OCI-LY7 (cell line): ENCODE results near the gene PARP6. TPM values are rescaled to one million over a fixed set of nuclear protein-coding genes. Genes with fewer than 3 reads are reported as not detected.

ENCODE experiments used
- BruUV-seq: library from RNA; stranded (reverse); fragments of 400-500 nt; replicated peaks from 2 replicates; lab custom pipeline; 2021; lab: Mats Ljungman, UMichigan
- CTCF ChIA-PET: fragments of 300-600 bp; sonication (Branson Sonifier 250); formaldehyde crosslinking; loops from one replicate; lab custom pipeline; 2022; ENCODE audit warnings: antibody characterized with exemption; ENCODE audit not compliant: unreplicated experiment; lab: Charles Lee
- POLR2A ChIA-PET: fragments of 300-600 bp; sonication (Branson Sonifier 250); formaldehyde crosslinking; loops from one replicate; lab custom pipeline; 2022; ENCODE audit warnings: antibody characterized with exemption; lab: Charles Lee
- DNase-seq: peaks from one replicate; pipeline ENCODE4 v3.0.0-alpha.2; 2015; ENCODE audit warnings: low spot score
- H2AFZ ChIP-seq: fragments of 200-600 bp; sonication (generic), shearing (Covaris generic); 2 replicates; pipeline ENCODE4 v1.6.1; 2014; ENCODE audit warnings: mild to moderate bottlenecking, antibody characterized with exemption, low read length, moderate library complexity
- H3K27ac ChIP-seq: fragments of 200-600 bp; sonication (generic); 2 replicates; pipeline ENCODE4 v1.5.1; 2014; ENCODE audit warnings: mixed run types, low read depth, mild to moderate bottlenecking, moderate library complexity, low read length, inconsistent platforms; ENCODE audit not compliant: poor library complexity, severe bottlenecking
- H3K36me3 ChIP-seq: fragments of 200-600 bp; sonication (generic); 2 replicates; pipeline ENCODE4 v1.6.1; 2014; ENCODE audit warnings: mild to moderate bottlenecking, antibody characterized with exemption, low read length, moderate library complexity, mixed read lengths; ENCODE audit not compliant: insufficient read depth
- H3K4me1 ChIP-seq: fragments of 200-600 bp; sonication (generic); 2 replicates; pipeline ENCODE4 v1.5.1; 2014; ENCODE audit warnings: mild to moderate bottlenecking, low read length; ENCODE audit not compliant: insufficient read depth, poor library complexity, severe bottlenecking
- H3K4me2 ChIP-seq: fragments of 200-600 bp; sonication (generic); 2 replicates; pipeline ENCODE4 v1.6.1; 2014; ENCODE audit warnings: mild to moderate bottlenecking, low read length
- H3K4me3 ChIP-seq: fragments of 200-600 bp; sonication (generic); 2 replicates; pipeline ENCODE4 v1.5.1; 2014; ENCODE audit warnings: mild to moderate bottlenecking, low read depth, low read length; ENCODE audit not compliant: poor library complexity, severe bottlenecking
- H3K79me2 ChIP-seq: fragments of 200-600 bp; sonication (generic); 2 replicates; pipeline ENCODE4 v1.6.1; 2016; ENCODE audit warnings: low read depth, mild to moderate bottlenecking, low read length, moderate library complexity, mixed read lengths; ENCODE audit not compliant: insufficient read depth
- H3K9me2 ChIP-seq: fragments of 200-600 bp; sonication (generic); 2 replicates; pipeline ENCODE4 v1.6.1; 2016; ENCODE audit warnings: mild to moderate bottlenecking, low read length, mixed read lengths; ENCODE audit not compliant: insufficient read depth
- H3K9me3 ChIP-seq: fragments of 200-600 bp; sonication (generic); 2 replicates; pipeline ENCODE4 v1.6.1; 2014; ENCODE audit warnings: mild to moderate bottlenecking, mixed run types, low read length, mixed read lengths
- H4K20me1 ChIP-seq: fragments of 200-600 bp; sonication (generic); 2 replicates; pipeline ENCODE4 v1.6.1; 2014; ENCODE audit warnings: mild to moderate bottlenecking, antibody characterized with exemption, low read length, moderate library complexity, mixed read lengths; ENCODE audit not compliant: insufficient read depth
- CTCF ChIP-seq: fragments of 200-600 bp; sonication (generic); conservative IDR thresholded peaks from 2 replicates; pipeline ENCODE4 v1.5.1; 2014; ENCODE audit warnings: mild to moderate bottlenecking, antibody characterized with exemption, low read length, moderate library complexity, mixed read lengths
- EZH2phosphoT487 ChIP-seq: fragments of 200-600 bp; sonication (generic); IDR thresholded peaks from 2 replicates; pipeline ENCODE4 v1.6.1; 2018; ENCODE audit warnings: low read depth, borderline replicate concordance, mild to moderate bottlenecking, mixed run types, antibody characterized with exemption, low read length, moderate library complexity, mixed read lengths
- intact Hi-C: fragments of 100-400 bp; cut with micrococcal nuclease; formaldehyde crosslinking; loops from one replicate; pipeline ENCODE4 v1.10.0; 2022; ENCODE audit not compliant: unreplicated experiment
- total RNA-seq, 2 experiments: library from RNA; depleted of rRNA in 1 of 2; stranded (reverse); fragments of >200 nt in 1 of 2; shearing (Covaris generic) in 1 of 2; gene quantifications; 2 replicates each; pipeline ENCODE4 v1.2.3, GENCODE V29; 2014 to 2022

The PARP6 gene
- total RNA-seq, 2 experiments from 2014 or later, result 58.3 to 73.3 TPM

GRCh38 chr15:72196409-72197040 lies 75.8 kb downstream of the PARP6 start:
- intact Hi-C loops, result loop anchor here (5.0 kb wide), 1 partner anchor 76 kb away; the partner anchor contains the start of gene PARP6
- TF ChIP-seq CTCF (no peak), EZH2phosphoT487 (no peak)
- no peak overlapping the region for H3K4me2 ChIP-seq
- no peaks in the 10 kb centered on the region for H3K9me2 ChIP-seq
- no peak overlapping the region for H2AFZ ChIP-seq
- H3K4me3 ChIP-seq, result no peak overlapping the region
- H3K4me1 ChIP-seq, result peaks cover 4% of the 10 kb centered on the region
- POLR2A ChIA-PET, result no interaction called here
- no TSS peak for BruUV-seq
- no peak overlapping the region for H3K27ac ChIP-seq
- DNase-seq, result no peak
- no peaks in the 10 kb centered on the region for H3K79me2 ChIP-seq
- H3K36me3 ChIP-seq, result peaks cover 38% of the 10 kb centered on the region
- CTCF ChIA-PET, result no interaction called here
- peaks cover 4% of the 10 kb centered on the region; the same call in 1 of the 2 replicates for H4K20me1 ChIP-seq
- no peaks in the 10 kb centered on the region for H3K9me3 ChIP-seq

- H3K9me3 ChIP-seq, result no peaks in the 10 kb centered on the region
- H4K20me1 ChIP-seq, result peaks cover 4% of the 10 kb centered on the region; the same call in 1 of the 2 replicates
- no peak for TF ChIP-seq CTCF
- no peak for TF ChIP-seq EZH2phosphoT487
- no peak overlapping the region for H2AFZ ChIP-seq
- H3K36me3 ChIP-seq, result peaks cover 24% of the 10 kb centered on the region
- no peak overlapping the region for H3K27ac ChIP-seq
- H3K4me3 ChIP-seq, result no peak overlapping the region
- ChIA-PET POLR2A (interaction anchor here (0.6 to 1.1 kb wide), 2 partner anchors 19 to 160 kb away, joined by 3 to 5 read pairs; no protein-coding TSS in a partner anchor), CTCF (interaction anchor here (0.7 kb wide), 1 partner anchor 54 kb away, joined by 3 read pairs; no protein-coding TSS in a partner anchor)
- no peaks in the 10 kb centered on the region for H3K4me1 ChIP-seq
- BruUV-seq, result no TSS peak
- H3K79me2 ChIP-seq, result no peaks in the 10 kb centered on the region
- DNase-seq, result no peak
- no peak overlapping the region for H3K4me2 ChIP-seq
- intact Hi-C loops, result loop anchor here (5.0 kb wide), 1 partner anchor 77 kb away; the partner anchor contains the start of gene PARP6
- no peaks in the 10 kb centered on the region for H3K9me2 ChIP-seq
Observed at GRCh38 chr15:72195101-72195511, 77.2 kb downstream of the PARP6 start.
